Lower leg skin (tissue), 4 donors: ENCODE measurements around the gene BID. TPM values are rescaled to one million over a fixed set of nuclear protein-coding genes. Genes with fewer than 3 reads are reported as not detected.

ENCODE experiments used
- DNase-seq, 2 donors: peaks; one replicate each; pipeline ENCODE4 v3.0.0-alpha.2; 2019; ENCODE audit warnings: low spot score in 2 of 2
- H3K4me3 ChIP-seq: fragments of 200-600 bp; sonication (generic); 2 replicates; pipeline ENCODE4 v1.5.1; 2017; ENCODE audit warnings: mild to moderate bottlenecking, low read depth; ENCODE audit not compliant: poor library complexity, severe bottlenecking
- CTCF ChIP-seq, 3 donors: fragments of 450-650 bp; IDR thresholded peaks; one replicate each; pipeline ENCODE4 v1.5.1; 2016; ENCODE audit warnings: antibody characterized with exemption in 3 of 3, mild to moderate bottlenecking in 3 of 3, moderate library complexity in 2 of 3
- POLR2A ChIP-seq, 2 donors: fragments of 450-650 bp; IDR thresholded peaks; one replicate each; pipeline ENCODE4 v1.6.1; 2016 to 2017; ENCODE audit warnings: antibody characterized with exemption in 2 of 2, mild to moderate bottlenecking in 1 of 2, moderate library complexity in 1 of 2
- WGBS, 2 donors: methylation state at CpG; one replicate each; pipeline ENCODE4 v1.1.5; 2018; 5-methylcytosine and 5-hydroxymethylcytosine counted together
- intact Hi-C: fragments of 100-400 bp; cut with DNase I; formaldehyde crosslinking; loops from one replicate; pipeline ENCODE4 v1.15.0; 2023; ENCODE audit warnings: low total_unique reads
- total RNA-seq, 4 donors: library from RNA; depleted of rRNA; stranded (reverse); fragments of >200 nt; gene quantifications; one replicate each; pipeline ENCODE4 v1.1.0, GENCODE V29; 2016

BID gene
- total RNA-seq, 4 donors from 2014 or later, result 5.4 to 22.6 (median 15.2) TPM

GRCh38 chr22:17746916-17747315 is 27.4 kb downstream of the BID start:
- intact Hi-C loops, result no loop called here
- DNase-seq, result no peak
- TF ChIP-seq POLR2A (IDR thresholded peaks at IDR 0.05) (no peak), CTCF (IDR thresholded peaks at IDR 0.05) (no peak)
- 93 to 97% methylated on average over 10 of the region's 10 CpGs for WGBS, 2 donors
- no peak overlapping the region for H3K4me3 ChIP-seq

DNA sequence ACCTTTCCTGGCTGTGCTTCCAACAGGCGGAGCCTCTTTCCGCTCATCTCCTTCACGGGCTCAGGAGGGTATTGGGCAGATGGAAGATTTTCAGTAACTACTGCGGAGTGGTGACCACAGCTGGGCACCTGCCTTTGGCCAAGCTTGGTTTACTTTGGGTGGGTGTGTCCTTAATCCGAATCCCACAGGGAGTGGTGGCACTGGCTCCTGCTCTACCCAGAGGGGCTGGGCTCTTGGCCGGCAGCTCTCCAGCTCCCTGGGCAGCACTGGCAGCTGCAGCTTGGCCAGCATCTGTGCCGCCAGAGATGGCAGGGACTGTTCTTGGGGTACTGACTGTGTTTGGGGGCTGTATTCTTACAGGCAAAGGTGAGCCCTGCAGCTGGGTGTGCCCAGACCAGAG is 29.8 kb downstream of the BID start:
- H3K4me3 ChIP-seq, result no peak overlapping the region
- DNase-seq, result no peak
- 40 to 44% methylated on average over 6 to 7 of the region's 7 CpGs for WGBS, 2 donors
- no peak for TF ChIP-seq POLR2A (IDR thresholded peaks at IDR 0.05)
- no peak for TF ChIP-seq CTCF (IDR thresholded peaks at IDR 0.05)
- intact Hi-C loops, result no loop called here

DNA sequence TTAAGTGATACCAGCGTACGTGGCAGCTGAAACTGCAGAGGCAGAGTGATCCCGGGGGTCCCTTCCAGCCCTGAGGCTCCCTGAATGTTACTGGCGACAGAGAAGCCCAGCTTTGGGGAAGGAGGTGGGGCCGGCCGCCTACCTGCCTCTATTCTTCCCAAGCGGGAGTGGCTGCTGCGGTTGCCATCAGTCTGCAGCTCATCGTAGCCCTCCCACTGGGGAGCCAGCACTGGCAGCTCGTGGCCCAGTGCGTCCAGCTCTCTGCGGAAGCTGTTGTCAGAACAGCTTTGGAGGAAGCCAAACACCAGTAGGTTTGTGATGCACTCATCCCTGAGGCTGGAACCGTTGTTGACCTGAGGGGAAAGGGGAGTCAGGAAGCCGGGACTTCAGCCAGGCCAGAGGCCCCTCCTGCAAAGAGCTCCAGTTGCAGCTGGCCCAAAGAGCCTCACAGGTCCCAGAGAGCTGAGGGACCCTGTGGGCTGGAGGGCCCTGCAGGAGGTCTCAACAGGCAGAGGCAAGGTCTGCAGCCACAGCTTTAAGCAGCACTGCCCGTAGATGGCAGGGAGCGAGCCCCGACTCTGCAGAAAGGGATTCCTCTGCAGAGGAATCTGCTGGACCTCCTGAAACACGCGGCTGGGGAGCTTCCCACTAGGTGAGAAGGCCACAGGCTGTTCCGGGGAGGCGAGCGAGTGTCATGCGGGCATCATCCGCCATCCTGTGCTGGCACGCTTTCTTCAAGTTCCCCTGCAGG is 30.4 kb downstream of the BID start:
- 46 to 59% methylated on average over 21 to 25 of the region's 25 CpGs for WGBS, 2 donors
- intact Hi-C loops, result no loop called here
- no peak overlapping the region for H3K4me3 ChIP-seq
- DNase-seq, result no peak
- no peak for TF ChIP-seq POLR2A (IDR thresholded peaks at IDR 0.05)
- TF ChIP-seq CTCF (IDR thresholded peaks at IDR 0.05), result no peak

- no peak overlapping the region for H3K4me3 ChIP-seq
- DNase-seq, result no peak
- intact Hi-C loops, result no loop called here
- no peak for TF ChIP-seq POLR2A (IDR thresholded peaks at IDR 0.05)
- TF ChIP-seq CTCF (IDR thresholded peaks at IDR 0.05), result no peak
- WGBS, 2 donors, result 51 to 57% methylated on average over 8 to 9 of the region's 9 CpGs
These were observed 31.8 kb downstream of the BID start for GRCh38 chr22:17742527-17742902.

- TF ChIP-seq POLR2A (IDR thresholded peaks at IDR 0.05), result no peak
- no peak for TF ChIP-seq CTCF (IDR thresholded peaks at IDR 0.05)
- no peak overlapping the region for H3K4me3 ChIP-seq
- DNase-seq, result no peak
- intact Hi-C loops, result no loop called here
- 72 to 84% methylated on average over 16 to 18 of the region's 18 CpGs for WGBS, 2 donors
These were observed 32.3 kb downstream of the BID start for GRCh38 chr22:17741866-17742526.
